Hepatocyte (in vitro differentiated cells): ENCODE data around the gene SH3PXD2A.

Source experiments
- CTCF ChIP-seq: fragments of 200-600 bp; sonication (generic); IDR thresholded peaks from 2 replicates; pipeline ENCODE4 v1.5.1; 2016; ENCODE audit warnings: antibody characterized with exemption, mild to moderate bottlenecking; ENCODE audit not compliant: poor library complexity
- EZH2 ChIP-seq: fragments of 200-600 bp; sonication (generic); IDR thresholded peaks from 2 replicates; pipeline ENCODE4 v1.6.1; 2016; ENCODE audit warnings: antibody characterized with exemption, mild to moderate bottlenecking, borderline replicate concordance

DNA sequence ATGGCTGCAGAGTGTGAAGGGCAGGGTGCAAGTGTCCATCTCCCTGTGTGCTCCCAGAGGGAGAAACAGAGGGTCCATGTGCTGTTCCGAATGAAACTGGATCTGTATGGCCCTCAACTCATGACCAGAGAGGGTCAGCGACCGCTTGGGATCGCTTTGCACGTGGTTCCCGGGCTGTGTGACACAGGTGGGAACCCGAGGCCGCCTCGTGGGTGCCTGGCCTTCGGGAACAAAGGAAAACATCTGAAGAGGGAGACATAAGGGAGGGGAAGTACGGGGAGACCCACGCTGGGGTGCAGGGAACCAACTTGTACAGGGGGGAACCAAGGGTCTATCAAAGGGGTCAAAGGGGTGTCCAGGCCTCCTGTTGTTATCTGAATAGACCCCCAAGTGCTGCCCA lies 57.5 kb downstream of the SH3PXD2A start:
- no peak for TF ChIP-seq CTCF
- no peak for TF ChIP-seq EZH2
